Left lung (tissue), 10 donors: ENCODE data around the gene CHSY3. TPM values are rescaled to one million over a fixed set of nuclear protein-coding genes. Genes with fewer than 3 reads are reported as not detected.

Experiments used
- ATAC-seq: fragments of 200-7000 bp; cut with Tn5 transposase; one replicate; pipeline ENCODE4 v1.9.1; 2020; ENCODE audit warnings: moderate library complexity
- DNase-seq, 4 donors: peaks; one replicate each; pipeline ENCODE4 v3.0.0-alpha.2; 2013 to 2020
- H3K27ac ChIP-seq, 2 donors: fragments of 200-600 bp; sonication (generic) in 1 of 2; one replicate each; pipeline versions ENCODE4 v1.5.0 to v1.8.0; 2020 to 2021
- H3K27me3 ChIP-seq, 2 donors: fragments of 200-600 bp; sonication (generic) in 1 of 2; one replicate each; pipeline versions ENCODE4 v1.5.0 to v1.8.0; 2020 to 2021
- H3K36me3 ChIP-seq, 2 donors: fragments of 200-600 bp; sonication (generic) in 1 of 2; one replicate each; pipeline versions ENCODE4 v1.5.0 to v1.8.0; 2020 to 2021
- H3K4me1 ChIP-seq, 2 donors: fragments of 200-600 bp; one replicate each; pipeline ENCODE4 v1.8.0; 2021
- H3K4me3 ChIP-seq, 2 donors: fragments of 200-600 bp; sonication (generic) in 1 of 2; one replicate each; pipeline versions ENCODE4 v1.5.0 to v1.8.0; 2020 to 2021; ENCODE audit warnings: mild to moderate bottlenecking in 1 of 2
- H3K9me3 ChIP-seq, 2 donors: fragments of 200-600 bp; sonication (generic) in 1 of 2; one replicate each; pipeline versions ENCODE4 v1.5.0 to v1.8.0; 2020 to 2021
- CTCF ChIP-seq, 2 donors: fragments of 200-600 bp; sonication (generic) in 1 of 2; IDR thresholded peaks; one replicate each; pipeline versions ENCODE4 v1.5.0 to v1.8.0; 2021; ENCODE audit warnings: antibody characterized with exemption in 2 of 2
- intact Hi-C, 2 donors: fragments of 100-400 bp; cut with DNase I; formaldehyde crosslinking; loops; one replicate each; pipeline versions ENCODE4 v1.11.2 to v1.14.2; 2022
- polyA plus RNA-seq, 6 donors: library from polyadenylated mRNA; unstranded; fragments of 120-200 nt; gene quantifications; one replicate each; pipeline ENCODE4 v1.2.1, GENCODE V29; 2013; ENCODE audit not compliant: insufficient read length in 6 of 6
- total RNA-seq, 2 donors: library from RNA; stranded (reverse); fragmentation: NEBNext Ultra II Directional; extraction: Animal tissue kit (Norgen Biotek cat#: 25700); gene quantifications; one replicate each; pipeline ENCODE4 v1.2.1, GENCODE V29; 2021
- donor health status: DM: no; HTN: yes; CAD: no.
- donor health status: DM: no; HTN: no; CAD: no.

CHSY3 gene
- total and polyA plus RNA-seq, 8 donors: 5.0 to 10.1 (median 6.9) TPM

GRCh38 chr5:130035388-130035787 lies 131.1 kb downstream of the CHSY3 start:
- ATAC-seq: no peak
- no peak for TF ChIP-seq CTCF (IDR thresholded peaks at IDR 0.05)
- no peaks in the 10 kb centered on the region for H3K36me3 ChIP-seq
- intact Hi-C loops: no loop called here
- H3K27ac ChIP-seq: no peak overlapping the region
- no peaks in the 10 kb centered on the region for H3K27me3 ChIP-seq
- H3K9me3 ChIP-seq: no peaks in the 10 kb centered on the region
- H3K4me1 ChIP-seq: no peaks in the 10 kb centered on the region
- DNase-seq: no peak
- no peak overlapping the region for H3K4me3 ChIP-seq

GRCh38 chr5:130037905-130038304 lies 133.6 kb downstream of the CHSY3 start:
- intact Hi-C loops: no loop called here
- Histone ChIP-seq H3K9me3 (no peaks in the 10 kb centered on the region), H3K4me1 (no peaks in the 10 kb centered on the region), H3K36me3 (no peaks in the 10 kb centered on the region), H3K27me3 (no peaks in the 10 kb centered on the region), H3K4me3 (no peak overlapping the region), H3K27ac (no peak overlapping the region)
- no peak for TF ChIP-seq CTCF (IDR thresholded peaks at IDR 0.05)
- DNase-seq: no peak
- ATAC-seq: no peak

- Histone ChIP-seq H3K36me3 (no peaks in the 10 kb centered on the region), H3K4me1 (no peaks in the 10 kb centered on the region), H3K27ac (no peak overlapping the region), H3K4me3 (no peak overlapping the region), H3K9me3 (no peaks in the 10 kb centered on the region), H3K27me3 (no peaks in the 10 kb centered on the region)
- intact Hi-C loops: no loop called here
- ATAC-seq (no peak), DNase-seq (no peak)
- no peak for TF ChIP-seq CTCF (IDR thresholded peaks at IDR 0.05)
These were observed 139.6 kb downstream of the CHSY3 start for GRCh38 chr5:130043834-130044233.

GRCh38 chr5:130045334-130045733 lies 141.1 kb downstream of the CHSY3 start:
- H3K4me1 ChIP-seq: no peaks in the 10 kb centered on the region
- H3K4me3 ChIP-seq: no peak overlapping the region
- intact Hi-C loops: no loop called here
- no peaks in the 10 kb centered on the region for H3K36me3 ChIP-seq
- no peak for ATAC-seq
- no peak for DNase-seq
- TF ChIP-seq CTCF (IDR thresholded peaks at IDR 0.05): no peak
- H3K27me3 ChIP-seq: no peaks in the 10 kb centered on the region
- H3K27ac ChIP-seq: no peak overlapping the region
- H3K9me3 ChIP-seq: no peaks in the 10 kb centered on the region

GRCh38 chr5:130050585-130050984 lies 146.3 kb downstream of the CHSY3 start:
- H3K27me3 ChIP-seq: no peaks in the 10 kb centered on the region
- no peak for DNase-seq
- no peaks in the 10 kb centered on the region for H3K9me3 ChIP-seq
- intact Hi-C loops: no loop called here
- no peak for ATAC-seq
- no peaks in the 10 kb centered on the region for H3K4me1 ChIP-seq
- TF ChIP-seq CTCF (IDR thresholded peaks at IDR 0.05): no peak
- H3K27ac ChIP-seq: no peak overlapping the region
- H3K4me3 ChIP-seq: no peak overlapping the region
- no peaks in the 10 kb centered on the region for H3K36me3 ChIP-seq
